Sigmoid colon (tissue), 4 donors: Measurements from ENCODE around the gene ERGIC1.

Source experiments
- CTCF ChIP-seq, 4 experiments: fragments of 450-650 bp in 3 of 4; fragments of 200-600 bp in 1 of 4; IDR thresholded peaks; one replicate each; pipeline ENCODE4 v1.5.1; 2016 to 2019; ENCODE audit warnings: antibody characterized with exemption in 4 of 4, mild to moderate bottlenecking in 3 of 4, moderate library complexity in 2 of 4
- POLR2A ChIP-seq, 2 donors: fragments of 450-650 bp; IDR thresholded peaks; one replicate each; pipeline ENCODE4 v1.6.1; 2016; ENCODE audit warnings: antibody characterized with exemption in 2 of 2, mild to moderate bottlenecking in 2 of 2, moderate library complexity in 2 of 2
- POLR2AphosphoS5 ChIP-seq, 4 donors: sonication (generic); formaldehyde crosslinking; IDR thresholded peaks; one replicate each; pipeline ENCODE4 v1.6.1; 2017; ENCODE audit warnings: antibody characterized with exemption in 4 of 4

GRCh38 chr5:172852490-172853354 is 18.7 kb downstream of the ERGIC1 start:
- TF ChIP-seq POLR2A (IDR thresholded peaks at IDR 0.05) (no peak), CTCF (IDR thresholded peaks at IDR 0.05) (no peak), POLR2AphosphoS5 (IDR thresholded peaks at IDR 0.05) (no peak)
